GM18907 (cell line): ENCODE results near the gene OTUD3.
"Not testable (repeated sequence)": the region's sequence is repeated elsewhere in the genome, so short reads cannot be mapped to it uniquely, and the experiment has no call there.

Source experiments
- ATAC-seq: cut with Tn5 transposase; IDR thresholded peaks from one replicate; pipeline ENCODE4 v1.9.1; 2021; ENCODE audit warnings: mild to moderate bottlenecking, moderate library complexity; ENCODE audit not compliant: unreplicated experiment

The OTUD3 gene, protein sequence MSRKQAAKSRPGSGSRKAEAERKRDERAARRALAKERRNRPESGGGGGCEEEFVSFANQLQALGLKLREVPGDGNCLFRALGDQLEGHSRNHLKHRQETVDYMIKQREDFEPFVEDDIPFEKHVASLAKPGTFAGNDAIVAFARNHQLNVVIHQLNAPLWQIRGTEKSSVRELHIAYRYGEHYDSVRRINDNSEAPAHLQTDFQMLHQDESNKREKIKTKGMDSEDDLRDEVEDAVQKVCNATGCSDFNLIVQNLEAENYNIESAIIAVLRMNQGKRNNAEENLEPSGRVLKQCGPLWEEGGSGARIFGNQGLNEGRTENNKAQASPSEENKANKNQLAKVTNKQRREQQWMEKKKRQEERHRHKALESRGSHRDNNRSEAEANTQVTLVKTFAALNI

DNA sequence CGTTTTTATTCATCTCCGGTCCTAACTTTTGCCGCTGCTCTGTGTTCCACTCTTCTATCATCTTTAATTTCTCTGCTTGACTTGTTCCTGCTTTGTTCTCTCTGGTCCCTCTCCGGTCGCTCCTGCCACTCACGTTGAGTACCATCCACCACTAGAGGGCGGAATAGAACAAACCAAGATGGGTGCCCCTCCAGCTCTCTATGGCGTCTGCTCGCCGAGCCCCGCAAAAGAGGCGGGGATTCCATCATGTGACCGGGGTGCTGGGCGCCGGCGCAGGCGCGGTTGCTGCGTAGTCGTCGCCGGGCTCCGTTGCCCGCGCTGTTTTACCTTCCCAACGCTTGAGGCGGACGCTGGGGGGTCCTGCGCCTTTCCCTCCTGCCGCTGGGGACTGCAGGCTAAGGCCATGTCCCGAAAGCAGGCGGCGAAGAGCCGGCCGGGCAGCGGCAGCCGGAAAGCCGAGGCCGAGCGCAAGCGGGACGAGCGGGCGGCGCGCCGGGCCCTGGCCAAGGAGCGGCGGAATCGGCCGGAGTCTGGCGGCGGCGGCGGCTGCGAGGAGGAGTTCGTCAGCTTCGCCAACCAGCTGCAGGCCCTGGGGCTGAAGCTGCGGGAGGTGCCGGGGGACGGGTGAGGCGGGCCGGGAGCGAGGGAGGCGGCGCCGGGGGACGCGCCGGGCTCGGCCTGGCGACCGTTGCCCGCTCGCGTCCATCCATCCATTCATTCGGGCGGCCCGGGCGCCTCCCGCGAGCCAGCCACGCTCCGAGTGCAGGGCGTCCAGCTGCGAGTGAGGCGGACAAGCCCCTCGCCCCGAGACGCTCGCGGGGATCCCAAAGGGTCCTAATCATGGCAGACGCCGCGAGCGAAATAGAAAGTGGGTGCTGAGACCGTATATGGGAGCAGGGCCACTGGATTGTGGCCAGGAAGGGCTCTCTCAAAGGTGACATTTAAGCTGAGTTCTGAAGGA is at the start of gene OTUD3:
TSS of gene OTUD3 (plus strand) at position 285 of the 961 bp plus-strand sequence. CDS start at position 404, 119 bp downstream.
- ATAC-seq = peak; percentile 92

GRCh38 chr1:19835578-19835977 is 46.6 kb upstream of the OTUD3 start:
- ATAC-seq = no peak

- no peak for ATAC-seq
Observed at GRCh38 chr1:19837866-19838265, 44.3 kb upstream of the OTUD3 start.

DNA sequence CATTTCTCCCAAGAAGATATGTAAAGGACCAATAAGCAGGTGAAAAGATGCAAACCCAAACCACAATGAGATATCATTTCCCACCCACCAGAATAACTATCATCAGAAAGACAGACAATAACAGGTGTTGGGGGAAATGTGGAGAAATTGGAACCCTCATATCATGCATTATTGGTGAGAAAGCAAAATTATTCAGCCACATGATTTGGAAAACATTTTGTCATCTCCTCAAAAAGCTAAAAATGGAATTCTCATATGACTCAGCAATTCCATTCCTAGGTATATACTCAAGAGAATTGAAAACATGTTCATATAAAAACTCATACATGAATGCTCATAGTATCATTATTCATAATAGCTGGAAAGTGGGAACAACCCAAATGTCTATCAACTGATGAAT is 42.0 kb upstream of the OTUD3 start:
- ATAC-seq = no peak

DNA sequence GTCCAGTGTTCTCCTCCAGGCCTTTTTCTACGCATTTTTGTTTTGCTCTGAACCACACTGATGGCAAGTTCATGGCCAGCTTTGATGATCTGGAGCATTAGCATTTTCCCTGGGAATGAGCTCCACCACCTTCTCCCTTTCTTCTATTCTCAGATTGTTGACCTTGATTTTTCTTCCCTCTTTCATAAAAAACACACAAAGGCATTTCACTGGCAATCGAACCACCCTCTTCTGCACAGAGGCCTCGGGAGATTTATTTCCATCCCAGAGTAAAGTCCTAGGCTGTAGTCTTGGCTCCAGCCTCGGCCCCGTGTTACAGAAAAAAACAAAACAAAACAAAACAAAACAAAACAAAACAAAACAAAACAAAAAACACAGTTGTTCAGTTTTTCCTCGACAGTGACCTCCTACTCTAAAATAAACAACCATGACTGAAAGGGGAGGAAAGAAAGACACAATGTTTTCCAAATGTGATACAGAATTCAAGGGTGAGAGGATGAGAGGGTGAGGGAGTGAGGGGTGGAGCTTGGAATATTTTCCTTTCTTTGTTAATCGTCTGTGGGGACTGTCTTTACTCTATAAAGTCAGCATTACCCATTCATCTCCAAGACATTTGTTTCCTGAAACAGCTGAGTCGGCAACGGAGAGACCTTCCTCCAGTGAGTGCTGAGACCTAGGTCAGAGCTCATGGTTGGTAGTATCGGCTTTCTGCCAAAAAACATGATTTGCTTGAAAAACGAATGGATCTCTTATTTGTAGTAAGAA is 37.3 kb upstream of the OTUD3 start:
- ATAC-seq = no peak

- ATAC-seq = no peak
Observed at GRCh38 chr1:19845555-19845954, 36.6 kb upstream of the OTUD3 start.

DNA sequence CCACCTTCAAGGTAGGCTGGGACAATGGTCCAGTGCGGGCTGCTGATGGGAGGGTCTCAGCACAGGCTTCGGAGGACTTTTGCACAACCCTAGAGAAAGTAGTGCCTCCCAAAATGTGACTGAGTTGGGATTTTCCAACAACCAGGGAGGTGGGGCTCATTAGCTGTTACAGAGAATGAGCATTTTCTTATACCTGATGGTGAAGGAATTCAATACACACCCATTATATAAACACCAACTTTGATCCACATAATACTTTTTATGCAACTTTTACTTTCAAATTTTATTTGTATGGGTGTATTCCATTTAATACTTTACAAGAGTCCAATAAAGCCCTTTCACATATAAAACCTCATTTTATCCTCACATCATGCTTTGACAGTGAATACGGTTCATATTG is 35.9 kb upstream of the OTUD3 start:
- ATAC-seq = no peak

DNA sequence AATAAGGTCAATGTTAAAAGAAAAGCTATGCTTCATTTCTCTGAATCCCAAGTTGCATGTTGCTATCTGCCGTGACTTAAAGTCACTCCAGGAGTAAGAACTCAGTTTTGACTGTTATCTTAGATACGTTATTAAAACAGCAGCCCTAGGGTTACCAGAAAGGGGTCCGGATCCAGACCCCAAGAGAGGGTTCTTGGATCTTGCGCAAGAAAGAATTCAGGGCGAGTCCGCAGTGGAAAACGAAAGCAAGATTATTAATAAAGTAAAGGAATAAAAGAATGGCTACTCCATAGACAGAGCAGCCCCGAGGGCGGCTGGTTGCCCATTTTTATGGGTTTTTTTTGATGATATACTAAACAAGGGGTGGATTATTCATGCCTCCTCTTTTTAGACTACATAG is 34.9 kb upstream of the OTUD3 start:
- ATAC-seq = not testable (repeated sequence)

GRCh38 chr1:19849307-19849706 is 32.9 kb upstream of the OTUD3 start:
- ATAC-seq = not testable (repeated sequence)

DNA sequence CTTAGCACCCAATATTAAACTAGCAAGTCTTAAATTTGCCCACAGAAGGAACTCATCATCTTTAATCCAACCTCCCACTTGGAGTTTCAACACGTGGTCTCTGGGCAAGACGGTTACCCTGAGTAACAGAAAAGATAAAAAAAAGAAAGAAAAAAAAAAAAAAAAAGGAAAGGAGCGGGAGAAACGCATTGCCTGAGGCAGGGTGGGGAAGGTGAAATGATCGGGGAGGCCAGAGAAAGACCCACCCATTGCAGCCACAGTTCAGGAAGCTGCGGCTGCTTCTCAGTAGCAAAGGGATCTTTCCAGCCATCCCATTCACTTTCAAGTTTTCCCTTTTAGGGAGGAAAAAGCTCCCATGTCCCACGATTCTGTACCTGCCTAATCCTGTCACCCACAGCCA is 32.0 kb upstream of the OTUD3 start:
- ATAC-seq = no peak

- no peak for ATAC-seq
Observed at GRCh38 chr1:19852036-19852435, 30.2 kb upstream of the OTUD3 start.

GRCh38 chr1:19854866-19855265 is 27.3 kb upstream of the OTUD3 start:
- ATAC-seq = no peak

DNA sequence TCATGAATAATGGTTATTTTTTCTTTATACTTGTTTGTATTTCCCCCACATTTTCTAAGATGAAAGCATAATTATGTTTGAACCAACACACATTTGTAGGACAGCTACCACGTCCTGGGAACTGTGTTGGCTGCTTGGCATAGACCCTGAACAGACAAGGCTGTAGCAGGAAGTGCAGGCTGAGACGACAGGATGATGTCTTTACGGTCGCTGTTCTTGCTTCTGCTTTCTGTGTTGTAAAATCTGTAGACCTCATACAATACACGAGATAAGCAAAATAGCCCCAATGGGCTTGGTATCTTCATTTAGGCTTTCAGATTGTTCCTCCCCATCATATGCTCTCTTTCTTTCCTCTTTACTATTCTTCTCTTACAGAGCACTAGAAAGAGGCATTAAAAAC is 23.3 kb upstream of the OTUD3 start:
- no peak for ATAC-seq

DNA sequence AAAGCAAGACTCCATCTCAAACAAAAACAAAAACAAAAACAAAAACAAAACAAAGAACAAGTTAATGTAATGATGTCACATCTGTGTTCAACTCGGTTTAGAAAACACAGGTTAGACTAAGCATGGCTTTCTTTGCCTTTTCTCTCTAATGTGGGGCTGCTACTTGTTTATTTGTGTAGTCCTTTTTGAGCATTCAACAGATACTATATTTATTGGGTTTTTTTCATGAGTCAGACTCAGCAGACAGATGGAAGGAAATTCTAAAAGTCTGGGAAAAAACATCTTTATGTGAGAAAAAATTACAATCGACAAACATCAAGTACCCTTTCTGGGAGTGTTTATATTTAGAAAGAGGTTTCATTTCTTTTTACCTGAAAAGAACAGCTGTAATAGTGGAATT is 22.3 kb upstream of the OTUD3 start:
- ATAC-seq = no peak

DNA sequence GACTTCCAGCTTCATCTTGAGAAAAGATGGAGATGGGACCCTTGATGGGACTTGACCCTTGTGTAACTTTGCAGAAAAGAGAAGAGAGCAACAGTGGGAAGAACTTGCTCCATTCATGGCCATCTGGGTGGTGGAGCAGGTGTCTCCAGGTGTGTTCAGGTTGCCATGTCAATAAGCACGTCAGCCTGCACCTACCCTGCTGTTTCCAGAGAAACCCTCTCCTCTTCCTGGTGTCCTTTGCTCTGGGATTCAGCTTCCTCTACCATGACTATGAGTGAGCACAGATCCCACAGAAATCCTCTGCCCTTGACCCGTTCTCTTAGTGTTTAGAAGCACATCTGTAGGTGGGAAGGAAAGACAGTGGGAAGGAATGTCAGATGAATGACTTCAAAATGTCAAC is 21.8 kb upstream of the OTUD3 start:
- no peak for ATAC-seq

GRCh38 chr1:19861034-19861433 is 21.2 kb upstream of the OTUD3 start:
- no peak for ATAC-seq

- ATAC-seq = no peak
Observed at GRCh38 chr1:19861842-19862530, 20.2 kb upstream of the OTUD3 start.

DNA sequence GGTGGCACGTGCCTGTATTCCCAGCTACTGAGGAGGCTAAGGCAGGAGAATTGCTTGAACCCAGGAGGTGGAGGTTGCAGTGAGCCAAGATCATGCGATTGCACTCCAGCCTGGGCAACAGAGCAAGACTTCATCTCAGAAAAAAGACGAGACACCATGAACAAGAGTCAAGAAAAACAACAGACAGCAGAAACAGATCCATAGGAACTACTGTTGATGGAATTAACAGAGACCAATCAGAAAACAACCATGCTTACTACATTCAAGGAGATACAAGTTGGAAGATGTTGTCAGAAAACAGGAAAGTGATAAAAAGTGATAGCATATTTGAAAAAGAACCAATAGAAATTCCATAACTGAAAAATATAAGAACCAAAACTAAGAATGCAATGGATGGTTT is 19.3 kb upstream of the OTUD3 start:
- ATAC-seq = no peak

DNA sequence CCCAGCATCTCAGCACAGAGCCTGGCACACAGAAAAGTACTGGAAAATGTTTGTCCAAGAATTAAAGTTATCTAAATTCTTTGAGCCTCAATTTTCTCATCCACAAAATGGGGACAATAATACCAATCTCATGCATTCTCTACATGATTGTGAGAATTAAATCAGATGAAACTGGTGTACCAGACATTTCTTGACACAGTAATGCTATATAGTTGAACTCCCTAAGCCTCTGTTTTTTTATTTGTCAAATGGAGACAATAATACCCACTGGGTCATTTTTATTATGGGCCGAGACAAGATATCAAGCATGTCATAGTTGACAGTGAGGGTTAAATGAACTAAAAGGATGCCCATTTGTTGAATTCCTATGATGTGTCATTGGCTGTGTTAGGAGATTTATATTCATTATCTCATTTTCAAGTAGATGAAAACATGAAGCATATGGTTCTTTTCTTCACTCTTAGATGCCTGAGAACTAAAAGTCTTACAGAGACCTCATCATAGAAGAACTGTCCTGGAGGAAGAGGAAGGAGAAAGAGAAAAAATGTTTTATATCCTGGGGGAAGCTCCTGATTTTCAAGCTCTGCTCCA is 17.5 kb upstream of the OTUD3 start:
- ATAC-seq = no peak

DNA sequence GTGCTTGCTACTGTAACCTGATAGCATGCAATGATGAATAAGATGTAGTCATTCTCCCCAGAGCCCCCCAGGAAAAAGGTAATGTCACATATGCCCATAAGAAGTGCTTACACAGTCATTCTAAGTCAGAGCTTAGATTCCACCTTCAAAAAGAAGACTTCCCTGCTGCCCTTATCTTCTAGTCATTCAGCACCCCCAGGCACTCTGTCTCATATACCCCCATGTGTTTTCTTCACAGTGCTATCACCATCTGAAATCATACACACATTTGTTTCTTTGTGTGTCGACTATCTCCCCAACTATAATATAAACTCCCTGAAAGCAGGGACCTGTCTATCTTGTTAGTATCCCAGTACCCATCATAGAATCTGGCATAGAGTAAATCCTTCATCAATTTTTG is 16.2 kb upstream of the OTUD3 start:
- no peak for ATAC-seq
